NOMO-1 treated with dmso at 0.1 percent for 144 hours (cell line): Measurements from ENCODE around the gene MPP2.
A peak's percentile ranks its signal among the peaks of the same experiment; 100 is the strongest.
"Not testable (repeated sequence)": the region's sequence is repeated elsewhere in the genome, so short reads cannot be mapped to it uniquely, and the experiment has no call there.

Experiments
- DNase-seq: peaks from one replicate; lab custom pipeline; 2025; ENCODE audit not compliant: unreplicated experiment; lab: John Stamatoyannopoulos, UW

Gene MPP2, protein sequence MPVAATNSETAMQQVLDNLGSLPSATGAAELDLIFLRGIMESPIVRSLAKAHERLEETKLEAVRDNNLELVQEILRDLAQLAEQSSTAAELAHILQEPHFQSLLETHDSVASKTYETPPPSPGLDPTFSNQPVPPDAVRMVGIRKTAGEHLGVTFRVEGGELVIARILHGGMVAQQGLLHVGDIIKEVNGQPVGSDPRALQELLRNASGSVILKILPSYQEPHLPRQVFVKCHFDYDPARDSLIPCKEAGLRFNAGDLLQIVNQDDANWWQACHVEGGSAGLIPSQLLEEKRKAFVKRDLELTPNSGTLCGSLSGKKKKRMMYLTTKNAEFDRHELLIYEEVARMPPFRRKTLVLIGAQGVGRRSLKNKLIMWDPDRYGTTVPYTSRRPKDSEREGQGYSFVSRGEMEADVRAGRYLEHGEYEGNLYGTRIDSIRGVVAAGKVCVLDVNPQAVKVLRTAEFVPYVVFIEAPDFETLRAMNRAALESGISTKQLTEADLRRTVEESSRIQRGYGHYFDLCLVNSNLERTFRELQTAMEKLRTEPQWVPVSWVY

DNA sequence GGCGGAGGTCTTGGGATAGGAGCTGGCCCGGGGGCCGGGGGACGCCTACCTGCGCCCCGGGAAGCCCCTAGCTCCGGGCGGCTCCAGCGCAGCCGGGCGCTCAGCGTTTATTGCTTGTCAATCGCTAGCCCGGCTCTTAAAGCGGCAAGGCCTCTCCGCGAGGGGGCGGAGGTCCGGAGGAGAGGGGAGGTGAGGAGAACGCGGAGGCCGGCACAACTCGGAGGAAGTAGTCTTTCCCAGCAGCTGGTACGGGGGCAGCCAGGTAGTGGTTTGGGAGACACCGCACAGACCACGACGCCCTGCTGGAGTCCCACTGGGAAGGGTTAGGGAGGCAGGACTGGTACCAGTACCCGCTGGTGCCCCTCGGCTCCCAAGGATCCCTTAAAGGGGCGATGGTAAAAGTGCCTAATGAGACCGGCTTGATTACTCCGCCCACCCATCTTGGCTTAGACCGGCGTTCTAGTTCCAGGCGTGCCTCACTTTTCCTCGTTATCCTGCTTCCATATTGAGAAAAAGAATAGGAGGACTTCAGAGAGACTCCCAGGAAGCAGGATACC is at the start of gene MPP2:
MPP2 (minus strand) TSS at position 112 of the 557 bp plus-strand sequence. CDS start 3,076 bp downstream, outside the sequence.
- DNase-seq: peak; percentile 43

DNA sequence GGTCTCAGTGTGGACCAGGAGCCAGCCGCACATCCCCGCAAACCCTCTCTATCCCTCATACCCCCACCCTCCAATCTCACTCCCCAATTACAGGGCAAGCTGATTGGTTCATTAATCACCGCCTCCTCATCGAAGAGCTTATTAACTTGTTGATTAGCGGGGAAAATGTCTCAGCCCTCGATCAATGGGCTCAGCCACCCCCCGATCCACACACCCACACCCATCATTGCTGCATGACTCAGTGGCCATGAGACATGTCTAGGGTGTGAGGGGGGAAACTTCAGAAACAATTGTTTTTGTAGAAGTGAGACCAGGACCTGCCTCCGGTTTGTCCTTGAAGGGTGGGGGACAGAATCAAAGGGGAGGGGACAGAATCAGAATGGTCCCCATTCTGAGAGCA is 48.9 kb upstream of the MPP2 start:
- no peak for DNase-seq

DNA sequence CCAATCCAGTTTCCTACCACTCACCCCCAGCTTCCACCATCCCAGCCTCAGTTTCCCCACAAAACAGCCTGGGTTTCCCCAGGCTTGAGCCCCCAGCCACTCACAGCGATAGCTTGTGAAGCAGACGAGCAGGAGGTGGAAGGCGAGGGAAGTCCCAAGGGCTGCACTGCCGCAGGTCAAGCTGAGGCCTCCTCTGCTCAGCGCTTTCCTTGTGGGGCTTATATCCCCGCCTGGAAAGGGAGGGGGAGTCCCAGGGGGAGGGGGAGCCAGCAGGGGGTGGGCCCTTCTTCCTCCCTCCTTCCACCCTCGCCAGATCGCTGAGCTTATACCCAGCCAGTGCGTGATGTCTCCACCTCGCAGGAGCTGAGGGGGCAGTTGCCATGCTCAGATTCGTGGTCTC is 46.4 kb upstream of the MPP2 start, which contains the start of gene PYY:
PYY (minus strand) TSS at position 195 of the 400 bp plus-strand sequence. CDS start 457 bp downstream, outside the sequence.
- no peak for DNase-seq

DNA sequence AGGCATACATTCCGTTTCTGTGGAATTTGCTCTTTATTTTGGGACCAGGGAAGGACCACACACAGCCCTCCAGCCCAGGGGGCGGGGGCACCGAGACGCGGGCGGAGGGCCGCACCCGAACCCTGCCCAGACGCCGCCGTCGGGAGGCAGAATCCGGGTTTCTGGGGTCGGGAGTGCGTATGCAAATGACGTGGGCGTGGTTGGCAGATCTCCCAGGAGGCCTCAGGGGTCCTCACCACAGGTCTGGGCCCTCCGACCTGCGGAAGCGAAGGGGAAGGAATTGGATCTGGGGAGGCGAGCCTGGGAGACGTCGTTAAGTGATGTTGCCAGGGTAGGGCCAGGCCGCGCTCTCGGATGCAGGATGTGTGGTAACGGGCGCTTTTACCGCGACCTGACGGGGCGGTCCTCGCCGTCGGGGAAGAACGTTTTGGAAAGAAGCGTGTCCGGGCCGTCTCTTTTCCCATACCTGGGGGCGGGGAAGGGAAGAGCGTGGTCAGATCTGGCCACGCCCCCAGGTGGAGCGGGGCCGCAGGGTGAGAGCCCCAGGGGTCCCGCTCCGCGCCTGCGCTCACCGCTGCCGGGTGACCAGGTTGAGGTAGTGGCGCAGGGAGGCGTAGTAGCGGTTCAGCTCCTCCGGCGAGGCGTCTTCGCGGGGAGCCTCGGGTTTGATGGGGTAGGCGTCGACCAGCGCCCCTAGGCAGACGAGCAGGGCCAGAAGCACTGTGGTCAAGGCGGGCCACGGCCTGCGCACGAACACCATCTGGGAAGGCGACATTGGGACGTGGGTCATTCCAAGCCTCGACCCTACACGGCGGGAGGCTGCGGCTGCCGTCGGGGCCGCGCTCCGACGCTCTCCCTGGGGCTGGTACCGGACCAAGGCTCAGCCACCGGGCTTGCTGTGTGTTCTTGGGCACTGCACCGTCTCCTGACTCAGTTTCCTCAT is 45.7 kb upstream of the MPP2 start:
- no peak for DNase-seq

DNA sequence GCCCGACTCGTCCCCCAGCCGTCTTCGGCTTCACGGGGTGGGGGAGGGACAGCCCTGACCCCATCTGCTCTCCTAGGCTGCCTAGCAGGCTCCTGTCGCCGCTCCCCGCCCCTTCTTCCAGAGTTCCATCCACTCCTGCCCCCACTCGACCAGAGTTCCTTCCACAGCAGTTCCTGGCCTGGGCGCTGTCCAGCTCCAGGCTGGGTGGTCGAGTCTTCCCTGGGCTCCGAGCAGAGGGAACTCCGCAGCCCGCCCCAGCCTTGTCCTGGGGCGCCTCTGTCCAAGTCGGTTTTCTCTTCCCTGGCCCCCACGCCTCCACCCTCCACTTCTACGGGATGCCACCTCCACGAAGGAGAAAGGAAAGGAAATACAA is 45.0 kb upstream of the MPP2 start:
- no peak for DNase-seq

DNA sequence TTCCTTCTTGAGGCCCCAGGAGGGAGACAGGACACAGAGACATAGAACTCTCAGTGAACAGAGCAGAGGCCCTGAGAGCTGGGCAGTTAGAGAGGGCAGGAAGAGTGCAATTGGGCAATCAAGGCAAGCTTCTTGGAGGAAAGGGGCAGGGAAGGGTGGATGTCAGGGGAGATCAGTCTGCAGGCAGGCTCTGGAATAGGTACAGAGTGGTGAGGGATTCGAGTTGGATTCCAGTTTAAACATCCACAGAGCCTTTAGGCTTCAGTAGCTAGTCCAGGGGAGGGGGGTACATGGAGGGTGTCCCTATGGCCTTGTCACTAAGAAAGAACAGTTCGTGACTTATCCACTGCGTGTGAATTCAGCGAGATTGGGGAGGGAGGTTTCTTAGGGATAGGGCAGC is 44.4 kb upstream of the MPP2 start:
- DNase-seq: no peak

DNA sequence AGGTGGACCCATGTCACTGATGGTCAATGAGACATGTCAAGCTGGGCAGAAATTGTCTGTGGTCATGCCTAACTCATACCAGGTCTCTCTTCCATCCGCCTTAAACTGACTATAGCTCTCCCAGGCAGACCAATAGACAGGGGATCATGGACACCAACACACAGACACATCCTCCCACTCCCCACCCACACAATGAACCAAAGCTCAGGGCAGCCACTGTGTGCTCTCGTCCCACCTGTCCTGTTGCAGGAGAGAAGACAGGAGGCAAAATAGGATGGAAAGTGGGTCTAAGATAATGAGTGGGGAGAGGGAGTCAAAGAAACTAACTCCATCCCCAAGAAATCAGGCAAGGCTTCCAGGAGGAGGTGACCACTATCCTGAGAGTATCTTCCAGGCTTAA is 43.2 kb upstream of the MPP2 start:
- DNase-seq: no peak

DNA sequence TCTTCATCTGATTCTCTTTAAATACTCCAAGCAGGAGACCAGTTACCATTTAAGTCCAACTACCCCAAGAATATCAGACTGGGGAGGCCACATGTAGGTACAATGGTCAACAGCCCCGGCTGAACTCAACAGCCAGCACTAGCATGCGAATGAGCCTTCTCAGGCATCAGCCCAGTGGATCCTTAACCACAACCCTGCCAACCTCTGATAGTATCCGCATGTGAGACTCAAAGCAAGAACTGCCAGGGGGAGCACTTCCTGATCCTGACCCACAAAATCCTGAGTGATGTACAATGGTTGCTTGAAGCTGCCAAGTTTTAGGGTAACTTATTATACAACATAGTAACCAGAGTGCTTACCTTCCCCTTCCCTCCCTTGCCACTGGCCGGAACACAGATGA is 42.4 kb upstream of the MPP2 start:
- no peak for DNase-seq

DNA sequence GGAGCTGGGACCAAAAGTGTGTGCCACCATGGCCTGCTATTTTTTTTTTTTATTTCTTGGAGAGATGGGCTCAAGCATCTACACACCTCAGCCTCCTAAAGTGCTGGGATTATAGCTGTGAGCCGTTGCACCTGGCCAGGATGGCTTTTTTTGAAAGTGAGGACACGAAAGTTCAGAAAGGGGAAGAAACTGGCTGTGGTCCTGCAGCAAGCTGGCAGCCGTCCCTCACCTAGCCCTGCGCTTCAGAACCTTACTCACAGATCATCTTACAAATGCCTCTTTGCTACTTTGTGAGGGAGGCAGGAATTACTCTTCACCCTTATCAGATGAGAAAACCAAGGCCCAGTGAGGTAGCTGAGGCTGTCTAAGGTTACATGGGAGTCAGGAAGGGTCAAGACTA is 39.4 kb upstream of the MPP2 start:
- DNase-seq: no peak

DNA sequence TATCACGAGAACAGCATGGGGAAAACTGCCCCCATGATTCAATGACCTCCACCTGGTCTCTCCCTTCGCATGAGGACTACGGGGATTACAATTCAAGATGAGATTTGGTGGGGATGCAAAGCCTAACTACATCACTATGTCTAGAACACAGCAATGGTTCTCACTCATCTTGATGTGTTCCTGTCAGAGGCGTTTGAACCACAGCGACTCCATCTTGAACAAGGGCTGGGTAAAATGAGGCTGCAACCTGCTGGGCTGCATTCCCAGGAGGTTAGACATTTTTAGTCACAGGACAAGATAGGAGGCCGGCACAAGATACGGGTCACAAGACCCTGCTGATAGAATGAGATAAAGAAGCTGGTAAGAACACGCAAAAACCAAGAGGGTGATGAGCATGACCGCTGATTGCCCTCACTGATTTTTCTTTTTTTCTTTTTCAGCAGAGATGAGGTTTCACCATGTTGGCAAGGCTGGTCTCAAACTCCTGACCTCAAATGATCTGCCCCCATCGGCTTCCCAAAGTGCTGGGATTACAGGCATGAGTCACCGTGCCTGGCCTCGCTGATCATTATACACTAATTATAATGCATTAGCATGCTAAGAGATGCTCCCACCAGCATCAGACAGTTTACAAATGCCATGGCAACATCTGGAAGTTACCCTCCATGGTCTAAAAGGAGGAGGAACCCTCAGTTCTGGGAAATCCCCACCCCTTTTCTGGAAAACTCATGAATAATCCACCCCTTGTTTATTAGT is 37.9 kb upstream of the MPP2 start:
- no peak for DNase-seq

DNA sequence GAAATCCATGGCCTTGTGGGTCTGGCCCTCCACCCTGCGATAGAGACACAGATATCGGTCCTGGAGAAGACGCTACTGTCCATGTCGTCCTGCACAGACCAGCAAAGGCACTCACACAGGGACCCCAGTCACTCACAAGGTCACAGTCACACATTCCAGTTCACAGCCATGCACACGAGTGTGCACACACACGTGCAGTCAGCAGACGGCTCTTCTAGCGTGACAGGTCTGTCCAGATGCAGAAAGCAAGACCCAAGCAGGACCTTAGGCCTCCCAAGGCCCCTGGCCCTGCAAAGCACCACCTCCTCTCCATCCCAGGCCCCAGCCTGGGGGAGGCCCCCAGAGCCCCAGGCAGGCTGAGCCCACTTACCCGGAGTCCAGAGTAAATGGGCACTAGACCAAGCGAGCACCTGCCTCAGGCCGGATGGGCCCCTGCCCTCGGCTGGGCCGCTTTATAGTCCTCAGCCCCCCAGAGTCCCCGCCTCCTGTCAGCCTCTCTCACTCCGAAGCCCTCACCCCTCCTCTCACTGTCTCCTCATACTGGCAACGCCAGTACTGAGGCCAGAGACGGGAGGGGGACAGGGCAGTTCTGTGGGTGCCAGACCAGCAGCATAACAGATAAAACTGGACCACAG is 34.8 kb upstream of the MPP2 start, which contains the start of gene PPY:
PPY (minus strand) TSS at position 426 of the 635 bp plus-strand sequence. CDS start 822 bp downstream, outside the sequence.
- DNase-seq: no peak

DNA sequence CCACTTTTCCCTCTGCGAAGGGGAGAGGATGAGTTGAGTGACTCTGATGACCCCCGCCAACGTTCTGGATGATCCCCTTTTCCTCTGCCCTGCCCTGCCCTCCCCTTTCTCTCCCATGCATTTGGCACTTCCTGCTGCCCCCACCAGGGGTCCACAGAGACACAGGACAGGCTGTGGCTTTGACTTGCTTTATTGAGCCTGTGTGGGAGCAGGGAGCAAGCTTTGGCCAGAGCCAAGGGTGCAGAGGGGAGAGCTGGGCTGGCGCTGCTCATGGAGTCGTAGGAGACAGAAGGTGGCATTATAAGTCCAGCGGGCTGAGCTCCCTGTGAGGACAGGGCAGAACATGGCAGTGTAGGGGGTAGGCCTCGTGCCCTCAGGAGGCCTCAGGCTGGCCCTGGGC is 33.3 kb upstream of the MPP2 start:
- DNase-seq: no peak

DNA sequence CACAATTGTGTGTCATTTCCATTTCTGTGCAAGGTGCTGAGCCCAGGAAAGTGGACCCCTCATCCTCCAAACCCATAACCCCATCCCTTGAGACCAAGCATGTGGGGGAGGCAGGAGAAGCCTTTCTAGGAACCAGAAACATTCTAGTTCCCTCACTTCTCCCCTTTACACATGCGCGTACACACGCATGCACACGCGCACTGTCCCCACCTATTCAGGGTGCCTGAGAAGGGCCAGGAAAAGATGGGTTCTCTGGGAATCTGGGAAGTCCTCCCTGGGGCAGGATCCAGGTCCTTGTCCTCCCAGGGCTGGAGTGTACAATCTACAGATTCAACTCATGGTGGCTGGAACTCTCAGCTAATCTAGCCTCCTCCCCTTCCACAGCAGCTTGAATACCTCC is 32.5 kb upstream of the MPP2 start:
- DNase-seq: no peak

DNA sequence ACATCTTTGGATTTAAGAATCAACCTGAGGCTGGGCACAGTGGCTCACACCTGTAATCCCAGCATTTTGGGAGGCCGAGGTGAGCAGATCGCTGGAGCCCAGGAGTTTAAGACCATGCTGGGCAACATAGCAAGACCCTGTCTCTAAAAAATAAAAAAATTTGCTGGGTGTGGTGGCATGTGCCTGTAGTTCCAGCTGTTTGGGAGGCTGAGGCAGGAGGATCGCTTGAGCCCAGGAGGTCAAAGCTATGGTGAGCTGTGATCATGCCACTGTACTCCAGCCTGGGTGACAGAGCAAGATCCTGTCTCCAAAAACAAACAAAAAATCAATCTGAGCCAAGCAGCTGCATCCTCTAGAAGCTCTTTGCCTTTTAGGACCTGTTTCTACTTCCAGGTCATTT is 32.1 kb upstream of the MPP2 start:
- not testable (repeated sequence) for DNase-seq

DNA sequence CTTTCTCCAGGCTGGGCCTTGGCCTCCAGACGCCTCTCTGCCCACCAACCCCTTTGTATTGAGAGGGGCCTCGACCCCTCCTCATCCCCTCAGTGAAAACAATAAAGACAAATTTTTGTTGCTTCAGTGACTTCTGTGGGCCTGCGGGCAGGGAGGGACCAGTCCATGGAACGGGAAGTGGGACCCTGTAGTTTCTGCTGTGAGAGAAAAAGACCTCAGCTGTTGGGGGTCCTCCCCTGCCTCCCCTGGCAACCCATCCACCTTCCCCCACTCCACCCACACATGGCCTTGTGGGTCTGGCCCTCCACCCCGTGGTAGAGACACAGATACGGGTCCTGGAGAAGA is 31.5 kb upstream of the MPP2 start:
- no peak for DNase-seq

DNA sequence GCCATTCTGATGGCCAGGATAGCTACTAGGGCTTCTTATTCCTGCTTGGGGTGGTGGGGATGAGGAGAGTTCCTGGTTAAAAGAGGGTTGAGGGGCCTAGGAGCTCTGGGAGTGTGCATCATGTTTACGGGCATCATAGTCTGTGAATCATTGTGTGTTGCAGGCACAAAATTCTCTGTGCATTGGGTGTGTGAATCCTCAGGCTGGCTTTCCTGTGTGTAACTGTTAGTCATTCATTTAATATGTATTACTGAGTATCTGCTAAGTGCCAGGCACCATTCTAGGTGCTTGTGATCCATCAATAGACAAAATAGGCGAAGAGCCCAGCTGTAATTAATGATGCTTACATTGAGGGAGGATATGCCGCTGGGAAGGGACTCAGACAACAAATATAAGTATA is 29.1 kb upstream of the MPP2 start:
- no peak for DNase-seq

DNA sequence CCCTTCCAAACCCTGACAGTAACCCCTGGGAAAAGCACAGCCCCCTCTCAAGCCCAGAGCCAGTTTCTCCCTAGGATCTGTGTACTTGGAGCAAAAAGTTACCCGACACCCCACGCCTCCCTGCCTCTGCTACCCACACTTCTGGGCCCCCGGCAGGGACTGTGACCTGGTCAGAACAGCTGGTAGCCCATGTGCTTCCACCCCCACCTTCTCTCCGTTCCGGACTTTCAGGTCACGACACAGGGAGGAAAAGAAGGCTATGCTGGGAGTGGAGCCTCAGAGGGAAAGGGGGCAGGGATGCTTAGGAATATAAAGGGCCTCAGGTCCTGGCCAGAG is 28.6 kb upstream of the MPP2 start:
- no peak for DNase-seq

DNA sequence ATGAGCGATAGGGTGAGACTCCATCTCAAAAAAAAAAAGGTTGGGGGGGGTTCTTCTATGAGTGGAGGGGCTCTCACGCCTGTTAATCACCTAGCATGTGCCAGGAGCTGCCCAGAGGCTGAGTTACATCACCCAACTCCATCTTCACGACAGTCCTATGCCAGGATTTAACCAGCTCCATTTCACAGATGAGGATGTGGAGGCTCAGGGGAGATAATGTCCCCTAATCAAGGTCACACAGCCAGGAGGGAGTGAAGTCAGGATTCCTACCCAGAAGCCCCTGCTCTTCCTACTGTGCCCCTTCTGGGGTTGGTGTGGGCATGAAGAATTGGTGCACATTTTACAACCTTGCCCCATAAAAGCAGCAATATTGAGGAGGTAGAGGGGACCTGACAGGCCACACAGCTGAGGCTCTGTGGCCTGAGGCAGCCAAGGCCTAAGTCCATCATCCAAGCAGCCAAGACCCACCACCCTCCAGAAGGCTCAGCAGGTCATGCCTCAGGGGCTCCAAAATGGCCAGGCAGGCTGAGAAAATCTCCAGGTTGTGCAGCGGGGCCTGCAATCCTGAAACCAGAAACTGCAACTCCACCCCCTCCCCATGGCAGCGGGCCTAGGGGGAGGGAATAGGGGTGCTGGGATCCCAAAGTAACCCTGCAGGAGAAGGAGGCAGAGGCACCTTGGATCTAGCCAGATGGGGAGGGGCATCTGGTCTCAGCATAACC is 28.0 kb upstream of the MPP2 start:
- no peak for DNase-seq

DNA sequence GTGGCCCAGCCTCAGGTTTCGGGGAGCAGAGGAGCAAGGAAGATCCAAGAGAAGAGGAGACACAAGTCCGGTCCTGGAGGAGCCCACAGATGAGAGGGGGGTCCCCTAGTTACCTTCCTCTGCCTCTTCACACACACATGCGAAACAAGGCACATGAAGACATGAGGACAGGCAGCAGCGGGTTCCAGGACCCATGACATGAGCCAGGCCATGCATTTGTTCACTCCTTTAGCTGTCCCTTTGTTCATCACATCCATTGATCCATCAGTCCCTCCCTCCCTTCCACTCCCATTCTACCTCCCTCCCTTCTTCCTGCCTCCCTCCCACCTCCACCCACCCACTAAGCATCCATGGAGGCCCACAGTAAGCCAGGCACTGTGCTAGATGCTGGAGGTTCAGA is 25.6 kb upstream of the MPP2 start:
- DNase-seq: no peak

DNA sequence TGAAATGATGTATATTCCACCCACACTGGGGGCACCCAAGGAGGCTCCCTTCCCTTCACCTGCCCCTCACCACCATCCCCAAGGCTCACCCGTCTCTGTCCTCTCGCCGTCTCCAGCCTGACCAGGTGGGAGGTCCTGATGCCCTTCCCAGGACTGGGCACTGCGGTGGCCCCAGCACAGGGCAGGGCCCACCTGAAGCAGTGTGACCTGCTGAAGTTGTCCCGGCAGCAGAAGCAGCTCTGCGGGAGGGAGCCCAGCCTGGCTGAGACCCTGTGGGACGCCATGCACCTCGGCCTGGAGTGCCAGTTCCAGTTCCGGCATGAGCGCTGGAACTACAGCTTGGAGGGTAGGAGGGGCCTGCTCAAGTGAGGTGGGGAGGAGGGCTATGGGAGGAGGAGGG is 25.0 kb upstream of the MPP2 start:
- DNase-seq: no peak
